GM19463 (cell line): ENCODE results near the gene DHRSX.
"Not testable (repeated sequence)": the region's sequence is repeated elsewhere in the genome, so short reads cannot be mapped to it uniquely, and the experiment has no call there.

Experiments
- ATAC-seq: cut with Tn5 transposase; IDR thresholded peaks from one replicate; pipeline ENCODE4 v1.9.1; 2021; ENCODE audit warnings: mild to moderate bottlenecking, moderate library complexity; ENCODE audit not compliant: unreplicated experiment

Gene DHRSX

GRCh38 chrX:2498781-2499302 lies 1.9 kb downstream of the DHRSX start:
- ATAC-seq, result no peak

GRCh38 chrX:2497961-2498780 lies 2.6 kb downstream of the DHRSX start:
- no peak for ATAC-seq

GRCh38 chrX:2495595-2495994 lies 5.2 kb downstream of the DHRSX start:
- ATAC-seq, result no peak

GRCh38 chrX:2492531-2493218 lies 8.1 kb downstream of the DHRSX start:
- ATAC-seq, result no peak

- ATAC-seq, result no peak
Observed at GRCh38 chrX:2490634-2491033, 10.1 kb downstream of the DHRSX start.

- ATAC-seq, result no peak
Observed at GRCh38 chrX:2489446-2490445, 11.0 kb downstream of the DHRSX start.

- no peak for ATAC-seq
Observed at GRCh38 chrX:2488621-2489285, 12.0 kb downstream of the DHRSX start.

- ATAC-seq, result no peak
Observed at GRCh38 chrX:2487366-2487765, 13.4 kb downstream of the DHRSX start.

GRCh38 chrX:2486476-2487133 lies 14.2 kb downstream of the DHRSX start:
- ATAC-seq, result no peak

GRCh38 chrX:2485789-2486345 lies 14.9 kb downstream of the DHRSX start:
- ATAC-seq, result no peak

GRCh38 chrX:2484721-2485648 lies 15.8 kb downstream of the DHRSX start:
- no peak for ATAC-seq

GRCh38 chrX:2484256-2484655 lies 16.5 kb downstream of the DHRSX start:
- ATAC-seq, result no peak

- ATAC-seq, result no peak
Observed at GRCh38 chrX:2483398-2484060, 17.2 kb downstream of the DHRSX start.

- ATAC-seq, result not testable (repeated sequence)
Observed at GRCh38 chrX:2481597-2481996, 19.2 kb downstream of the DHRSX start.

GRCh38 chrX:2479982-2480381 lies 20.8 kb downstream of the DHRSX start:
- ATAC-seq, result not testable (repeated sequence)

GRCh38 chrX:2479420-2479780 lies 21.4 kb downstream of the DHRSX start:
- no peak for ATAC-seq

GRCh38 chrX:2478546-2479419 lies 22.0 kb downstream of the DHRSX start:
- ATAC-seq, result no peak
